Fibroblast of peridontal ligament (primary cell): ENCODE results near the gene PDE3B.
"Not testable (repeated sequence)": the region's sequence is repeated elsewhere in the genome, so short reads cannot be mapped to it uniquely, and the experiment has no call there.

Experiments used
- DNase-seq: peaks from one replicate; pipeline ENCODE4 v3.0.0-alpha.2; 2010; ENCODE audit errors: extremely low read depth

PDE3B gene

DNA sequence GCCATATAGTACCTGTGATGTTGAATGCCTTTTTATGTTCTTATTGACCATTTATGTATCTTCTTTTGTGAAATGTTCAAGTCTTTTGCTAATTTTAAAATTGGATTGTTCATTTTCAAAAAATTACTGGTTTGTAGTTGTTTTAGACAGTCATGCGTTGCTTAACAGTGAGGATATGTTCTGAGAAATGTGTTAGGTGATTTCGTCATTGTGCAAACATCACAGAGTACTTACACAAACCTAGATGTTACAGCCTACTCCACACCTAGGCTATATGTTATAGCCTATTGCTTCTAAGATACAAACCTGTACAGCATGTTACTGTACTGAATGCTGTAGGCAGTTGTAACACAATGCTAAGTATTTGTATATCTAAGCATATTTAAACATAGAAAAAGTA is 32.5 kb downstream of the PDE3B start:
- DNase-seq: no peak

DNA sequence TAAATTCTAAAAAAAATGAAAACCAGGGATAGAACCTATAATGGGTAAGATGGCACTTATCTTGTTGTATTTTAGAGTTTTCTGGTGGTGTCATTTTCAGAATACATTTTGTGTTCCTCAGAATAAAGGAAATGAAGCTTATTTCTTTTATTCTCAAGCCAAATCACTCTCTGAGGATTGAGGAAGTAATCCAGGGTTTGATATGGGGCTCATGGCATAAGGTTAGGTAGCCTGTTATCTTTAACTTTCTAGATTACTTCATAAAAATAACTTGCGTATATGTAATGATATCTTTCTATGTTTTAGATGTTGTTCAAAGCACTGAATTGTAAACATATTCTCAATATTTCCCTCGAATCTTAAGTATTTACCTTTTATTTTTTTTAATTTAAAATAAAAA is 33.5 kb downstream of the PDE3B start:
- no peak for DNase-seq

DNA sequence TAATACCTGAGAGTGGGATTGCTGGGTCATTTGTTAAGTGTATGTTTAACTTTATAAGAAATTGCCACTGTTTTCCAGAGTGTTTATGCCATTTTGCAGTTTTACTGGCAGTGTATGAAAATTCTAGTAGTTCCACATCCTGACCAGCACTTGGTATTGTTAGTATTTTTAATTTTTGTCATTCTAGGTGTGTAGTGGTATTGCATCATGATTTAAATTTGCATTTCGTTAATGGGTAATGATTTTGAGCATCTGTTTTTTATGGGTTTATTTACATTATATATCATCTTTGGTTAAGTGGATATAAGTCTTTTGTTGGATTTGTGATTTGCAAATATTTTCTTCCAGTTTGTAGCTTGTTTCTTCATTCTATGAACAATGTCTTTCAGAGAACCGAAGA is 34.7 kb downstream of the PDE3B start:
- DNase-seq: no peak

DNA sequence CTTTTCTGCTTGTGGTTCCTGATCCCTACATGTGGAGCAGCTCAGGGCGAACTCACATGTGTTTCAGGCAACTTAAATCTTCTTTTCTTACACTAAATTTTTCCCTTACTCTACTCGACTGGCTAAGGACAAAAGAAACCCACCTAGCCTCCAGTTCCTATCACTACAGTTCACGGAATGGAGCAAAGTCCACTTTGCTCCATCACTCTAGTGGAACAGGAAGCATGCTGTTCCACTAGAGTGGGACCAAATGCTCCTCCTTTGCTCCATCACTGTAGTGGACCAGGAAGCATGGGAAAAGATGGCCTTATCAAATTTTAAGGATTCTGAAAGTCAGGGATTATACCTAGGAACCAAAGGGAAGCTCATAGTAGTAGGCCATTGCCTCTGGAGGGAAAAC is 36.1 kb downstream of the PDE3B start:
- DNase-seq: no peak

DNA sequence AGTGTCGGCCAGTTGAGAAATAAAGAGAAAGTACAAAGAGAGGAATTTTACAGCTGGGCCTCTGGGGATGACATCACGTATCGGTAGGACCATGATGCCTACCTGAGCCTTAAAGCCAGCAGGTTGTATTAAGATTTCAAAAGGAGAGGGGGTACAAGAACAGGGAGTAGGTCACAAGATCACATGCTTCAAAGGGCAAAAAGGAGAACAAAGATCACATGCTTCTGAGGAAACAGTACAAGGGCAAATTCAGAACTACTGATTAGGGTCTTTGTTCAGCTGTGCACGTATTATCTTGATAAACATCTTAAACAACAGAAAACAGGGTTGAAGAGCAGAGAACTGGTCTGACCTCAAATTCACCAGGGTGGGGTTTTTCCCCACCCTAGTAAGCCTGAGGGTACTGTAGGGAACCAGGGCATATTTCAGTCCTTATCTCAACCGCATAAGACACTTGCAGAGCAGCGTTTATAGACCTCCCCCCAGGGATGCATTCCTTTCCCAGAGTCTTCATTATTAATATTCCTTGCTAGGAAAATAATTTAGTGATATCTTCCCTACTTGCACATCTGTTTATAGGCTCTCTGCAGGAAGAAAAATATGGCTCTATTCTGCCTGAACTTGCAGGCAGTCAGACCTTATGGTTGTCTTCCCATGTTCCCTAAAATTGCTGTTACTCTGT is 40.8 kb downstream of the PDE3B start:
- not testable (repeated sequence) for DNase-seq

DNA sequence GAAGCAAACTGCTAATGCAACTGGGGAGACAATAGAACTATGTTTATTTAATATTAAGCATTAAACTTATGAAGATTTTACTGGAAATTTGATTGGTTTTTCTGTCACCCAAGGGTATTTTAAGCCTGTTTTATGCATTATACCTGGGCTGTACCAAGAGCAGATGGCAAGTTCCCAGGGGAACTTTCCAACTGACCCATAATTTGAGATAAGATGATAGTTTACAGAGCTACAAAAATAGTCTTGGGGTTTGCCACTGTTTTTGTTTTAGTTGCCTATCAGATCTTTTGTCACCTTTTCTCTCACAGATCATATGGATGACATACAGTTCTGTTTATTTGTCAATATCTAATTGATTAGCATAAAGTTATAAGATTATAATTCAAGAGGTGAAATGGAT is 43.9 kb downstream of the PDE3B start:
- DNase-seq: no peak

DNA sequence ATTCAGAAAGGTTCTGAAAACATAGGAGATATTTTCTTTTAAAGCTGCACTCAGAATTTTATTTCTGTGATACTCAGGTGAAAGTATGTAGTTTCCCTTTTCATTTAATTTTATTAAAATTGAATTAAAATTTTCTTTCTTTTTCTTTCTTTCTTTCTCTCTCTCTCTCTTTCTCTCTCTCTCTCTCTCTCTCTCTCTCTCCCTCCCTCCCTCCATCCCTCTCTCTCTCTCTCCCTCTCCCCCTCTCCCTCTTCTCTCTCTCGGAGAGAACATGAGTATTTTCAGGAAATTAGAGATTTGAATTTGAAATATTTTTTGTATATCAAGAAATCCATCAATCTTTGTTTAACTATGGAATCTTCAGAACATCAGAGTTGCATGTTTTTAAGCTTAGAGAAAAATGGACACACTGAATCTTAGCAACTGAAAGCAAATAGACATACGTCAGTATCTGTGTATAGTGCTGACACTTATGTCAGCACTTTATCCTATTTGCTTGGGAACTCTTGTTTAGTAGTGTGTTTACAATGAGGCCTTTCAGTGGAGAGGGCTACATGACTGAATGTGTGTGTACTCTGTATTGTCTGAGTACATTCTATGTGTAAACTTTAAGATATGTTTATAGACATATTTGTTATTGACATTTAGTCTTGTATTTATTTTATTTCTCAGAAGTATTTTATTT is 44.5 kb downstream of the PDE3B start:
- DNase-seq: no peak

DNA sequence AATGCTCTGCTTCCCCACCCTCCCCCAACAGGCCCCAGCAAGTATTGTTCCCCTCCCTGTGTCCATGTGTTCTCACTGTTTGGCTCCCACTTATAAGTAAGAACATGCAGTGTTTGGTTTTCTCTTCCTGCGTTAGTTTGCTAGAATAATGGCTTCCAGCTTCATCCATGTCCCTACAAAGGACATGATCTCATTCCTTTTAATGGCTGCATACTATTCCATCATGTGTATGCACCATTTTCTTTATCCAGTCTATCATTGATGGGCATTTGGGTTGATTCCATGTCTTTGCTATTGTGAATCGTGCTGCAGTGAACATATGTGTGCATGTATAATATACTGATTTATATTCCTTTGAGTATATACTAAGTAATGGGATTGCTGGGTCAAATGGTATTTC is 52.1 kb downstream of the PDE3B start:
- not testable (repeated sequence) for DNase-seq

DNA sequence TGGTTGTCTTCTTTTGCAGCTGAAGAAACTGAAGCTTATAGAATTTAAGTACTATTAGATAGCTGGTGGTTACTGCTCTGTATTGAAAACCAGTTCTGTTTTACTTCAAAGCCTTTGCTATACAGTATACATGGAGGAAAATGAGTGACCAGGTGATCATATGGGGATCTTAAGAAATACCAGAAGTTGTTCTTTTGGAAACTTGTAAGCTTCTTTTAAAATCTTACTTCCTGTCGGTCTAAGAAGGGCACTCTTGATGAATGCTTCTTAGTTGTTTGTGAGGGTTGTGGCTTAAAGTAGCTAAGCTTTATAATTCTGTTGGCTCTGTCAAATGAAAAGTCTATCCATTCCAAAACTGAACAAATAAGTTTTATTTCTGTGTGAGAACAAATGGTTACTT is 55.2 kb downstream of the PDE3B start:
- DNase-seq: no peak

DNA sequence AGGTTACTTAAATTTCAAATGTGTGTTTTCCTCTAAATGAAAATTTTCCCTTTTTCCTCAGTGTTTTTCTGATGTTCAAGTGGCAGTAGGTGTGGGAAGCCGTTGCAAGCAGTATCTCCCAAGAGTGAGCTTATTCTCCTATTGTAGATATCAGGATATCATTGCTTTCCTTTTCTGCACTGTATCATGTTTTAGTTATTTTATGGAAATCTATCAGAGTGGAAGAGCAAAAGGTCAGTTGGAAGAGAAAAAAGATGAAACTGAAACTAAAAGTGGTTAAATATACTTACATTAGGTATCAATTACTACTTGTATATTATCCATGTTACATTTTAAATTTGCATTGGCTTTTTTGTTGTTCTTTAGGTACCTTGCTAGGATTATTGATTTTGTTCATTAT is 57.0 kb downstream of the PDE3B start:
- DNase-seq: no peak

DNA sequence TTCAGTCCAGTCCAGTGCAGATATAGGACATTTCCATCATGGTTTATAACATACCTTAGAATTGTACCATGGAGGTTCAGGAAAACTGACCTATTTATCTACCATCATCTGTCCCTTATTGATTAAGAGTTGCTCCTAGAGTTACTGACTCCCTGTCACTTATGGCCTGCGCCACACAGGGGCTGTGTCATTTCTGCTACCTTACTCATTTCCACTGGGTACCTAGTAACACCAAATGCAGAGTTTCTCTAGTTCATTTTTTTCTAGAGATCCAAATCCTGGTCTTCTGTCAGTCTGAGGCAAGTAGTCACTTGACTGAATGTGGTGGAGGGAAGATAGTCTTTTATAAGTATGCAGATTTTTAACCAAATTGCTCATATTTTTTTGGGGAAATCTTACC is 59.2 kb downstream of the PDE3B start:
- DNase-seq: no peak

DNA sequence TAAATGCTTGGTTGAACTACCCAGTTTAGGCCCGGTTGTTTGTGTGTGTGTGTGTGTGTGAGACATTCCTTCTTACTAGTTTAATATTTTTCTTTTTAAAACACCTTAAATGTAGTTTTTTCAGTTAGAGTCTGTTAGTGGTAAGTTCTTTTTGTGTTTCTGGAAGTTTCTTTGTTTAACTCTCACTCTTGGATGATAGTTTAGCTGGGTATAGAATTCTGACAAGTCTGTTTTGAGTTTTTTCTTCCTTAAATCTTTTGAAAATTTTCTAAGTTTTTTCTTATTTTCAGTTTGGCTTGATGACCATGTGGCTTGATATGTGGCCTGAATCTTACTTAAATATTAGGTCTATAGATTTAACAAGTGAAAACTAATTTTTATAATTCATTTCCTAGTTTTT is 60.1 kb downstream of the PDE3B start:
- no peak for DNase-seq

DNA sequence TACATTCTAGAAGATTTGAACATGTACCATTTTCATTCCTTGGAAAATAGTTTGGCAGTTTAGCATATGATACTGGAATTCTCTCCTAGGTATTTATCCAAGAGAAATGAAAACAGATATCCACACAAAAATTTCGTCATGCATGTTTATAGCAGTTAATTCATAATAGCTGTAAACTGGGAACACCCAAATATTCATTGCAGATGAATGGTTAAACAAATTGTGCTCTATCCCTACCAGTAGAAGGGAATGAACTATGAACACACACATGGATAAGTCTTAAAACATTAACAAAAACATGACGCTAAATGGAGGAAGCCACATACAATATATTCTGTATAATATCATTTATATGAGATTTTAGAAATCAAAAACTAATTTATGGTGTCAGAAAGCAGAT is 61.5 kb downstream of the PDE3B start:
- no peak for DNase-seq

DNA sequence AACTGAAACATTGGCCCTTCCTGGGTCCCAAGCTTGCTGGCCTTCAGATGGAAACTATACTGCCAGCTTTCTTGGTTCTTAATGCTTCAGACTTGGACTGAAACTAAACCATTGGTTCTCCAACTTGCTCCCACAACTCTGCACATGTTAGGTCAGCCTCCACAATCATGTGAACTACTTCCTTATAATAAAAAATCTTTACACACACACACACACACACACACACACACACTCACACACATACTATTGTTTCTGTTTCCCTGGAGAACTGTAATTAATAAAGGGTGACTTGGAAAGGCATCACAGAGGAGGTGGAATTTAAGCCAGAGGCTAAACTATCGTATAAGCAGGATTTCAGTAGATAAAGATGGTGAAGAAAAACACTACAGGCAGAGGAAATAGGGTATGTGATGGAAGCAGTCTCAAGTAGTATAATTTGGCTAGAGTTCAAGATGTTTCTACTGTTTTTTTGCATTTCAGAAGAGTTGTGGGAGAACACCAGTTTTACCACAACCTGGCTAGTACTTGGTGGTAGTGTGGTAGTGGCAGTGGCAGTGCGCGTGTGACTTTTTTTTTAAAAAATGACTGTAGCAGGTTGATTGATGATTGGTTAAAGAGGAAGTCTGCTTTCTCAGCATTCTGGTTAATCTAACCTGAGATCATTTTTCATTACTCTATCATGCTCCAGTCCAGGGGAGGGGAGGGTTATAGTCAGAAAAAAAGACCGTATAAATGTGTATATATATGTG is 70.1 kb downstream of the PDE3B start:
- DNase-seq: no peak

DNA sequence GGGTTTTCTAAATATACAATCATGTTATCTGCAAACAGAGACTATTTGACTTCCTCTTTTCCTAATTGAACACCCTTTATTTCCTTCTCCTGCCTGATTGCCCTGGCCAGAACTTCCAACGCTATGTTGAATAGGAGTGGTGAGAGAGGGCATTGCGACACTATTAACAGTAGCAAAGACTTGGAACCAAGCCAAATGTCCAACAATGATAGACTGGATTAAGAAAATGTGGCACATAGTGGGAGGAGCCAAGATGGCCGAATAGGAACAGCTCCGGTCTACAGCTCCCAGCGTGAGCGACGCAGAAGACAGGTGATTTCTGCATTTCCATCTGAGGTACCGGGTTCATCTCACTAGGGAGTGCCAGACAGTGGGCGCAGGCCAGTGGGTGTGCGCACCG is 72.1 kb downstream of the PDE3B start:
- not testable (repeated sequence) for DNase-seq

DNA sequence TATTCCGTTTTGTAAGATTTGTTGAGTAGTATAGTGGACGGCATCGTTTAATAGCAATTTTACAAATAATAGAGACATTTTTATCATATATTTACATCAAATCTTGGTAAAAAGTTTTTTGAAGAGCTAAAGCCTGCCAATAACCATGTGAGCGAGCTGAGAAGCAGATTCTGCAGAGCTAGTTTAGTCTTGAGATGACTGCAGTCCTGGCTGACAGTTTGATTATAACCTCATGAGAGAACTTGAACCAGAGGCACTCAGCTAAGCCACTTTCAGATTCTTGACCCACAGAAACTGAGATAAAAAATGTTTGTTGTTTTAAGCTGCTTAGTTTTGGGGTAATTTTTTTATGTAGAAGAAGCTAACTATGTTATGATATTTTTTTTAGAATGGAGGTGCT is 78.9 kb downstream of the PDE3B start:
- DNase-seq: no peak

DNA sequence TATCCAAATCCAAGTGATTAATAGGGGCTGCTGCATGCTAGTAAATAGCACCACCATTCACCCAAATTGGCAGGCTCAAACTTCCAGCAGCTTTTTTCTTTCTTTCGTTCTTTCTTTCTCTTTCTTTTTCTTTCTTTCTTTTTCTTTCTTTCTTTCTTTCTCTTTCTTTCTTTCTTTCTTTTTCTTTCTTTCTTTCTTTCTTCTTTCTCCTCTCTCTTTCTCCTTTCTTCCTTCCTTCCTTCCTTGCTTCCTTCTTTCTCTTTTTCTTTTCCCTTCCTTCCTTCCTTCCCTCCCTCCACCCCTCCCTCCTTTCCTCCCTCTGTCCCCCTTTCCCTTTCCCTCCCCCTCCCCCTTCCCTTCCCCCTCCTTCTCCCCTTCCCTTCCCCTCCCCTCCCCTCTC is 81.5 kb downstream of the PDE3B start:
- no peak for DNase-seq

DNA sequence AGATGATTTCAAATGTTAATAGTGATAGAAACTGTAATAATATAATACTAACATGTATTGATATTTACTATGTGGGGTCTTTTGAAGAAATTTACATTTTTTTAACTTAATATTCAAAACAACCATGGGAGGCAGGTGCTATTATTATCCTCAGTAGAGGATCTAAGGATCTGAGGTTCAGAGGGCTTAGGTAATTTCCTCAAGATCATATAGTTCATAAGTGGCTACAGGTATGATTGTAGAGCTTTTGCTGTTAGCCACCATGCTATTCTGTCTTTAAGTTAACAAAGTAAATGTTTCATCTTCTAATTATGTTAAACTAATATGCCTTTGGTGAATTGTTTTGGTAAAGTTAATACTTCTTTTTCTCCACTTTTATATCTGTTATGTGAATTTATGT is 83.6 kb downstream of the PDE3B start:
- DNase-seq: no peak

DNA sequence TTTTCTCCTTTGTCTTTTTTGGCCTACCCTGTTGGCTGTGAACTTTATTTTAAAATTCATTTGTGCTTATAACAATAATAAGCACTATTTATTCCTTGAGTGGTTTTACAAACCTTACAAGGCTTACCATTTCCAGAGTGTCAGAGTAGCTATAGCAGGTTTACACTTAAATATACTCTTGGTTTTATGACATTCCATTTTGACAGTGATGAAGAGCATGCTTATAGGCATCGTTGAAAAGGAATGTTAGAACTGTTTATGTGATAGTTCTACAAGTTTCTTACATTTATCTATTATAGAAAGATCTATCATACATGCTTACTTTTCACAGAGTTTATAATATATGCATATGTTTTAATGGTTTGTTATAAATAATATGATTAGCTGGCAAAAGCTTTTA is 84.1 kb downstream of the PDE3B start:
- DNase-seq: no peak

DNA sequence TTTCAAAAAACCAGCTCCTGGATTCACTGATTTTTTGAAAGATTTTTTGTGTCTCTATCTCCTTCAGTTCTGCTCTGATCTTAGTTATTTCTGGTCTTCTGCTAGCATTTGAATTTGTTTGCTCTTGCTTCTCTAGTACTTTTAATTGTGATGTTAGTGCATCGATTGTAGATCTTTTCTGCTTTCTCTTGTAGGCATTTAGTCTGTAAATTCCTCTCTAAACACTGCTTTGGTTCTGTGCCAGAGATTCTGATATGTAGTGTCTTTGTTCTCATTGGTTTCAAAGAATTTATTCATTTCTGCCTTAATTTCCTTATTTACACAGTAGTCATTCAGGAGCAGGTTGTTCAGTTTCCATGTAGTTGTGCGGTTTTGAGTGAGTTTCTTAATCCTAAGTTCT is 96.9 kb downstream of the PDE3B start:
- DNase-seq: not testable (repeated sequence)

DNA sequence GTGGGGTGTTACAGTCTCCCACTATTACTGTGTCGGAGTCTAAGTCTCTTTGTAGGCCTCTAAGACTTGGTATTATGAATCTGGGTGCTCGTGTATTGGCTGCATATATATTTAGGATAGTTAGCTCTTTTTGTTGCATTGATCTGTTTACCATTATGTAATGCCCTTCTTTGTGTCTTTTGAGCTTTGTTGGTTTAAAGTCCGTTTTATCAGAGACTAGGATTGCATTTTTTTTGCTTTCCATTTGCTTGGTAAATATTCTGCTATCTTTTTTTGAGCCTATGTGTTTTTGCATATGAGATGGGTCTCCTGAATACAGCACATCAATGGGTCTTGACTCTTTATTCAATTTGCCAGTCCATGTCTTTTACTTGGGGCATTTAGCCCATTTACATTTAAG is 97.6 kb downstream of the PDE3B start:
- DNase-seq: no peak

DNA sequence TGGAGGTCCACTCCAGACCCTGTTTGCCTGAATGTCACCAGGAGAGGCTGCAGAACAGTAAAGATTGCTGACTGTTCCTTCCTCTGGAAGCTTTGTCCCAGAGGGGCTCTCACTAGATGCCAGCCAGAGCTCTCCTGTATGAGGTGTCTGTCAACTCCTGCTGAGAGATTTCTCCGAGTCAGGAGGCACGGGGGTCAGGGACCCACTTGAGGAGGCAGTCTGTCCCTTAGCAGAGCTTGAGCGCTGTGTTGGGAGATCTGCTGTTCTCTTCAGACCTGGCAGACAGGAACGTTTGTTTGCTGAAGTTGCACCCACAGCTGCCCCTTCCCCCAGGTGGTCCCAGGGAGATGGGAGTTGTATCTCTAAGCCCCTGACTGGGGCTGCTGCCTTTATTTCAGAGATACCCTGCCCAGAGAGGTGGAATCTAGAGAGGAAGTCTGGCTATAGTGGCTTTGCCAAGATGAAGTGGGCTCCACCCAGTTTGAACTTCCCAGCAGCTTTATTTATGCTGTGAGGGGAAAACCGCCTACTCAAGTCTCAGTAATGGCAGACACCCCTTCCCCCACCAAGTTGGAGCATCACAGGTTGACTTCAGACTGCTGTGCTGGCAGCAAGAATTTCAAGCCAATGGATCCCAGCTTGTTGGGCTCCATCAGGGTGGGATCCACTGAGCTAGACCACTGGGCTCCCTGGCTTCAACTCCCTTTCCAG is 99.4 kb downstream of the PDE3B start:
- DNase-seq: no peak

DNA sequence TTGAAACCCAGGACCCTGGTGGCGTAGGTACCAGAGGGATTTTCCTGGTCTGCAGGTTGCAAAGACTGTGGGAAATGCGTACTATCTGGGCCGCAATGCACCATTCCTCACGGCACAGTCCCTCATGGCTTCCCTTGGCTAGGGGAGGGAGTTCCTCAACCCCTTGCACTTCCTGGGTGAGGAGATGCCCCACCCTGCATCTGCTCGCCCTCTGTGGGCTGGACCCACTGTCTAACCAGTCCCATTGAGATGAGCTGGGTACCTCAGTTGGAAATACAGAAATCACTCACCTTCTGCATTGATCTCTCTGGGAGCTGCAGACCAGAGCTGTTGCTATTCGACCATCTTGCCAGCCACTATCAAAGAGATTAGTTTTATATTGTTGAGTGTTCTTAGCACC is 100.1 kb downstream of the PDE3B start:
- DNase-seq: not testable (repeated sequence)
